Naive B cell (primary cell): ENCODE results near the gene GJC2. TPM values are rescaled to one million over a fixed set of nuclear protein-coding genes. Genes with fewer than 3 reads are reported as not detected.

ENCODE experiments used
- ATAC-seq, 2 donors: fragments of 150-1000 bp; cut with Tn5 transposase; 2 replicates each; pipeline ENCODE4 v1.10.0; 2021; ENCODE audit warnings: low read depth in 2 of 2, mild to moderate bottlenecking in 2 of 2, moderate library complexity in 2 of 2
- DNase-seq: peaks from one replicate; pipeline ENCODE4 v3.0.0; 2022
- H3K27ac Mint-ChIP-seq, 6 donors: one replicate each; pipeline ENCODE4 v1.8.0; 2020 to 2022; ENCODE audit warnings: mild to moderate bottlenecking in 6 of 6, mixed read lengths in 6 of 6, moderate library complexity in 5 of 6, inconsistent platforms in 2 of 6
- H3K27me3 Mint-ChIP-seq, 3 donors: one replicate each; pipeline ENCODE4 v1.8.0; 2021 to 2022; ENCODE audit warnings: mixed read lengths in 3 of 3, mild to moderate bottlenecking in 1 of 3
- H3K36me3 Mint-ChIP-seq, 2 donors: one replicate each; pipeline ENCODE4 v1.8.0; 2020 to 2022; ENCODE audit warnings: mixed read lengths in 2 of 2, inconsistent platforms in 1 of 2, mild to moderate bottlenecking in 1 of 2
- H3K4me1 Mint-ChIP-seq, 3 donors: one replicate each; pipeline ENCODE4 v1.8.0; 2020 to 2022; ENCODE audit warnings: mixed read lengths in 3 of 3, inconsistent platforms in 1 of 3, mild to moderate bottlenecking in 1 of 3, moderate library complexity in 1 of 3
- H3K4me3 Mint-ChIP-seq, 8 donors: one replicate each; pipeline ENCODE4 v1.8.0; 2020 to 2022; ENCODE audit warnings: mild to moderate bottlenecking in 8 of 8, mixed read lengths in 8 of 8, moderate library complexity in 8 of 8, inconsistent platforms in 2 of 8
- H3K9me3 Mint-ChIP-seq, 7 donors: one replicate each; pipeline ENCODE4 v1.8.0; 2020 to 2022; ENCODE audit warnings: mixed read lengths in 7 of 7, mild to moderate bottlenecking in 5 of 7, inconsistent platforms in 2 of 7, moderate library complexity in 1 of 7
- polyA plus RNA-seq, 6 donors: library from polyadenylated mRNA; unstranded; fragments of 300-500 nt; fragmentation: Illumina TruSeq; gene quantifications; one replicate each; pipeline ENCODE4 v1.2.3, GENCODE V29; 2021; ENCODE audit warnings: low read depth in 6 of 6

GJC2 gene
- polyA plus RNA-seq, 6 donors from 2014 or later = not detected

GRCh38 chr1:228120857-228121489 lies 28.8 kb upstream of the GJC2 start:
- DNase-seq = peak; percentile 50
- Mint-ChIP-seq H3K27me3 (peaks cover 6 to 12% (median 9%) of the 10 kb centered on the region in 3 donors), H3K4me1 (peaks cover 0 to 13% (median 4%) of the 10 kb centered on the region in 3 donors), H3K4me3 (peak overlapping the region in 3 of 8 donors; percentile 31 to 36 (median 34)), H3K9me3 (peaks cover 0 to 6% (median 0%) of the 10 kb centered on the region in 7 donors), H3K27ac (peak overlapping the region in 3 of 6 donors; percentile 6 to 83 (median 72)), H3K36me3 (no peaks in the 10 kb centered on the region)
- ATAC-seq = peak; percentile 84 to 88

GRCh38 chr1:228122921-228123441 lies 26.7 kb upstream of the GJC2 start:
- Mint-ChIP-seq H3K4me1 (peaks cover 0 to 13% (median 4%) of the 10 kb centered on the region in 3 donors), H3K9me3 (peaks cover 0 to 3% (median 0%) of the 10 kb centered on the region in 7 donors), H3K27ac (peak overlapping the region in 1 of 6 donors; percentile 45), H3K36me3 (no peaks in the 10 kb centered on the region), H3K27me3 (peaks cover 12 to 14% (median 13%) of the 10 kb centered on the region in 3 donors), H3K4me3 (no peak overlapping the region)
- ATAC-seq = no peak
- DNase-seq = no peak

GRCh38 chr1:228123505-228123904 lies 26.2 kb upstream of the GJC2 start:
- no peak for ATAC-seq
- Mint-ChIP-seq H3K4me3 (no peak overlapping the region), H3K27ac (no peak overlapping the region), H3K9me3 (no peaks in the 10 kb centered on the region), H3K27me3 (peaks cover 12 to 18% (median 14%) of the 10 kb centered on the region in 3 donors), H3K36me3 (no peaks in the 10 kb centered on the region), H3K4me1 (peaks cover 0 to 13% (median 4%) of the 10 kb centered on the region in 3 donors)
- DNase-seq = no peak

GRCh38 chr1:228125185-228125584 lies 24.5 kb upstream of the GJC2 start:
- ATAC-seq (no peak), DNase-seq (no peak)
- H3K27ac Mint-ChIP-seq = no peak overlapping the region
- no peaks in the 10 kb centered on the region for H3K36me3 Mint-ChIP-seq
- peaks cover 0 to 14% (median 4%) of the 10 kb centered on the region in 3 donors for H3K4me1 Mint-ChIP-seq
- H3K4me3 Mint-ChIP-seq = no peak overlapping the region
- H3K27me3 Mint-ChIP-seq = peaks cover 12 to 18% (median 14%) of the 10 kb centered on the region in 3 donors
- H3K9me3 Mint-ChIP-seq = no peaks in the 10 kb centered on the region

GRCh38 chr1:228131766-228132165 lies 18.0 kb upstream of the GJC2 start:
- Mint-ChIP-seq H3K9me3 (no peaks in the 10 kb centered on the region), H3K27me3 (peaks cover 0 to 13% (median 8%) of the 10 kb centered on the region in 3 donors), H3K36me3 (no peaks in the 10 kb centered on the region), H3K4me3 (no peak overlapping the region), H3K27ac (peak overlapping the region in 1 of 6 donors; percentile 27), H3K4me1 (peaks cover 7 to 19% (median 16%) of the 10 kb centered on the region in 3 donors)
- ATAC-seq (no peak), DNase-seq (no peak)

GRCh38 chr1:228134591-228134990 lies 15.1 kb upstream of the GJC2 start:
- peak overlapping the region in 3 of 6 donors; percentile 50 to 74 (median 72) for H3K27ac Mint-ChIP-seq
- ATAC-seq = no peak
- H3K27me3 Mint-ChIP-seq = peaks cover 0 to 4% (median 0%) of the 10 kb centered on the region in 3 donors
- H3K4me3 Mint-ChIP-seq = no peak overlapping the region
- H3K4me1 Mint-ChIP-seq = peaks cover 22 to 38% (median 35%) of the 10 kb centered on the region in 3 donors
- H3K9me3 Mint-ChIP-seq = peaks cover 0 to under 1% (median 0%) of the 10 kb centered on the region in 7 donors
- DNase-seq = no peak
- H3K36me3 Mint-ChIP-seq = no peaks in the 10 kb centered on the region

GRCh38 chr1:228136901-228137300 lies 12.8 kb upstream of the GJC2 start:
- Mint-ChIP-seq H3K36me3 (no peaks in the 10 kb centered on the region), H3K9me3 (peaks cover 0 to 2% (median 0%) of the 10 kb centered on the region in 7 donors), H3K27ac (peak overlapping the region; percentile 29 to 100 (median 96)), H3K27me3 (no peaks in the 10 kb centered on the region), H3K4me1 (peaks cover 25 to 41% (median 38%) of the 10 kb centered on the region in 3 donors), H3K4me3 (peak overlapping the region in 1 of 8 donors; percentile 86)
- no peak for DNase-seq
- no peak for ATAC-seq

- H3K9me3 Mint-ChIP-seq = peaks cover 0 to 2% (median 0%) of the 10 kb centered on the region in 7 donors
- H3K4me3 Mint-ChIP-seq = peak overlapping the region; percentile 84 to 98 (median 97)
- H3K27me3 Mint-ChIP-seq = no peaks in the 10 kb centered on the region
- H3K4me1 Mint-ChIP-seq = peaks cover 39 to 65% (median 61%) of the 10 kb centered on the region in 3 donors
- H3K27ac Mint-ChIP-seq = peak overlapping the region; percentile 93 to 100 (median 100)
- ATAC-seq (no peak), DNase-seq (no peak)
- H3K36me3 Mint-ChIP-seq = no peaks in the 10 kb centered on the region
Measured at GRCh38 chr1:228139406-228139930, 10.3 kb upstream of the GJC2 start.

- peaks cover 0 to 2% (median 0%) of the 10 kb centered on the region in 7 donors for H3K9me3 Mint-ChIP-seq
- no peaks in the 10 kb centered on the region for H3K27me3 Mint-ChIP-seq
- H3K4me1 Mint-ChIP-seq = peaks cover 39 to 66% (median 65%) of the 10 kb centered on the region in 3 donors
- H3K4me3 Mint-ChIP-seq = peak within 1 kb of the TSS; percentile 84 to 98 (median 97)
- DNase-seq (peak; percentile 100), ATAC-seq (peak; percentile 76 to 77)
- peak within 1 kb of the TSS; percentile 93 to 100 (median 100) for H3K27ac Mint-ChIP-seq
- no peaks in the 10 kb centered on the region for H3K36me3 Mint-ChIP-seq
Measured at GRCh38 chr1:228139931-228140723, 9.6 kb upstream of the GJC2 start, which contains the start of gene GUK1. Gene GUK1 (plus strand): TSS chr1:228140279. CDS start chr1:228140303, 24 bp downstream.

GRCh38 chr1:228140724-228141225 lies 9.0 kb upstream of the GJC2 start:
- no peak for ATAC-seq
- peak overlapping the region; percentile 84 to 98 (median 97) for H3K4me3 Mint-ChIP-seq
- H3K27me3 Mint-ChIP-seq = no peaks in the 10 kb centered on the region

GRCh38 chr1:228141226-228142044 lies 8.3 kb upstream of the GJC2 start:
- DNase-seq (no peak), ATAC-seq (no peak)
- Mint-ChIP-seq H3K4me1 (peaks cover 39 to 62% (median 58%) of the 10 kb centered on the region in 3 donors), H3K27ac (peak overlapping the region; percentile 82 to 100 (median 98)), H3K9me3 (peaks cover 0 to 2% (median 0%) of the 10 kb centered on the region in 7 donors), H3K27me3 (no peaks in the 10 kb centered on the region), H3K4me3 (peak overlapping the region; percentile 84 to 98 (median 97)), H3K36me3 (no peaks in the 10 kb centered on the region)

More at GRCh38 chr1:228140724-228141225, 9.0 kb upstream of the GJC2 start:
- Mint-ChIP-seq H3K4me1 (peaks cover 39 to 65% (median 65%) of the 10 kb centered on the region in 3 donors), H3K36me3 (no peaks in the 10 kb centered on the region), H3K27ac (peak overlapping the region; percentile 82 to 100 (median 98)), H3K9me3 (peaks cover 0 to 2% (median 0%) of the 10 kb centered on the region in 7 donors)
- no peak for DNase-seq

GRCh38 chr1:228142155-228142691 lies 7.5 kb upstream of the GJC2 start:
- ATAC-seq (no peak), DNase-seq (no peak)
- Mint-ChIP-seq H3K27ac (peak overlapping the region in 2 of 6 donors; percentile 54 to 76), H3K4me3 (peak overlapping the region; percentile 32 to 98 (median 82)), H3K4me1 (peaks cover 31 to 54% (median 50%) of the 10 kb centered on the region in 3 donors), H3K9me3 (peaks cover 0 to 2% (median 0%) of the 10 kb centered on the region in 7 donors), H3K27me3 (no peaks in the 10 kb centered on the region), H3K36me3 (no peaks in the 10 kb centered on the region)
